Peyer's patch (tissue), 4 donors: ENCODE data around the gene PLSCR1.

Experiments used
- CTCF ChIP-seq, 6 experiments: fragments of 450-650 bp in 4 of 6; fragments of 200-600 bp in 2 of 6; sonication (generic) in 1 of 6; IDR thresholded peaks; one replicate each; pipeline ENCODE4 v1.5.1; 2017 to 2019; ENCODE audit warnings: antibody characterized with exemption in 6 of 6, mild to moderate bottlenecking in 3 of 6, moderate library complexity in 1 of 6
- POLR2A ChIP-seq, 2 donors: fragments of 450-650 bp; IDR thresholded peaks; one replicate each; pipeline ENCODE4 v1.5.1; 2017; ENCODE audit warnings: antibody characterized with exemption in 2 of 2, mild to moderate bottlenecking in 2 of 2, moderate library complexity in 2 of 2

- TF ChIP-seq POLR2A (IDR thresholded peaks at IDR 0.05) (no peak), CTCF (IDR thresholded peaks at IDR 0.05) (no peak)
Observed at GRCh38 chr3:146471012-146471411, 73.4 kb downstream of the PLSCR1 start.
